GM18520 (cell line): ENCODE data around the gene ELMO1.

Source experiments
- ATAC-seq: cut with Tn5 transposase; IDR thresholded peaks from one replicate; pipeline ENCODE4 v1.9.1; 2021; ENCODE audit not compliant: unreplicated experiment

Gene ELMO1

GRCh38 chr7:36942025-36942424 is 506.6 kb downstream of the ELMO1 start:
- ATAC-seq: no peak

- ATAC-seq: no peak
Observed at GRCh38 chr7:36941359-36941758, 507.3 kb downstream of the ELMO1 start.

GRCh38 chr7:36939816-36940215 is 508.8 kb downstream of the ELMO1 start:
- no peak for ATAC-seq

- no peak for ATAC-seq
Observed at GRCh38 chr7:36937754-36938563, 510.7 kb downstream of the ELMO1 start.

GRCh38 chr7:36931892-36932291 is 516.8 kb downstream of the ELMO1 start:
- no peak for ATAC-seq

GRCh38 chr7:36929791-36930190 is 518.9 kb downstream of the ELMO1 start:
- no peak for ATAC-seq

GRCh38 chr7:36928718-36929117 is 519.9 kb downstream of the ELMO1 start:
- no peak for ATAC-seq

GRCh38 chr7:36928311-36928710 is 520.4 kb downstream of the ELMO1 start:
- ATAC-seq: no peak

GRCh38 chr7:36925691-36926090 is 523.0 kb downstream of the ELMO1 start:
- ATAC-seq: no peak

GRCh38 chr7:36925207-36925606 is 523.5 kb downstream of the ELMO1 start:
- ATAC-seq: no peak

GRCh38 chr7:36923943-36924436 is 524.7 kb downstream of the ELMO1 start:
- no peak for ATAC-seq

GRCh38 chr7:36923185-36923584 is 525.5 kb downstream of the ELMO1 start:
- ATAC-seq: no peak

- no peak for ATAC-seq
Observed at GRCh38 chr7:36920433-36920832, 528.2 kb downstream of the ELMO1 start.

GRCh38 chr7:36919738-36920137 is 528.9 kb downstream of the ELMO1 start:
- ATAC-seq: no peak

- no peak for ATAC-seq
Observed at GRCh38 chr7:36918591-36918990, 530.1 kb downstream of the ELMO1 start.

GRCh38 chr7:36916619-36917018 is 532.0 kb downstream of the ELMO1 start:
- ATAC-seq: no peak

- ATAC-seq: no peak
Observed at GRCh38 chr7:36916116-36916515, 532.5 kb downstream of the ELMO1 start.

- no peak for ATAC-seq
Observed at GRCh38 chr7:36911788-36912187, 536.9 kb downstream of the ELMO1 start.

- ATAC-seq: no peak
Observed at GRCh38 chr7:36910859-36911258, 537.8 kb downstream of the ELMO1 start.

GRCh38 chr7:36910401-36910800 is 538.3 kb downstream of the ELMO1 start:
- ATAC-seq: no peak

- ATAC-seq: no peak
Observed at GRCh38 chr7:36906956-36907635, 541.6 kb downstream of the ELMO1 start.

- ATAC-seq: no peak
Observed at GRCh38 chr7:36906448-36906847, 542.2 kb downstream of the ELMO1 start.
